Mammary epithelial cell (primary cell): ENCODE results near the gene SLC35E2B.

Experiments
- EZH2 ChIP-seq: IDR thresholded peaks from 2 replicates; pipeline ENCODE4 v1.6.1; 2012; ENCODE audit warnings: low read length, inconsistent platforms, borderline replicate concordance
- TF ChIP-seq, protein P1 (sequence below), 2 donors: IDR thresholded peaks in 1 of 2; conservative IDR thresholded peaks in 1 of 2; 2 replicates each; pipeline ENCODE4 v1.5.1; 2011 to 2012; ENCODE audit warnings: inconsistent platforms in 2 of 2, low read length in 2 of 2, mild to moderate bottlenecking in 2 of 2, control low read depth in 1 of 2, low read depth in 1 of 2; ENCODE audit not compliant: insufficient read depth in 1 of 2; ENCODE audit errors: extremely low read depth in 1 of 2

DNA sequence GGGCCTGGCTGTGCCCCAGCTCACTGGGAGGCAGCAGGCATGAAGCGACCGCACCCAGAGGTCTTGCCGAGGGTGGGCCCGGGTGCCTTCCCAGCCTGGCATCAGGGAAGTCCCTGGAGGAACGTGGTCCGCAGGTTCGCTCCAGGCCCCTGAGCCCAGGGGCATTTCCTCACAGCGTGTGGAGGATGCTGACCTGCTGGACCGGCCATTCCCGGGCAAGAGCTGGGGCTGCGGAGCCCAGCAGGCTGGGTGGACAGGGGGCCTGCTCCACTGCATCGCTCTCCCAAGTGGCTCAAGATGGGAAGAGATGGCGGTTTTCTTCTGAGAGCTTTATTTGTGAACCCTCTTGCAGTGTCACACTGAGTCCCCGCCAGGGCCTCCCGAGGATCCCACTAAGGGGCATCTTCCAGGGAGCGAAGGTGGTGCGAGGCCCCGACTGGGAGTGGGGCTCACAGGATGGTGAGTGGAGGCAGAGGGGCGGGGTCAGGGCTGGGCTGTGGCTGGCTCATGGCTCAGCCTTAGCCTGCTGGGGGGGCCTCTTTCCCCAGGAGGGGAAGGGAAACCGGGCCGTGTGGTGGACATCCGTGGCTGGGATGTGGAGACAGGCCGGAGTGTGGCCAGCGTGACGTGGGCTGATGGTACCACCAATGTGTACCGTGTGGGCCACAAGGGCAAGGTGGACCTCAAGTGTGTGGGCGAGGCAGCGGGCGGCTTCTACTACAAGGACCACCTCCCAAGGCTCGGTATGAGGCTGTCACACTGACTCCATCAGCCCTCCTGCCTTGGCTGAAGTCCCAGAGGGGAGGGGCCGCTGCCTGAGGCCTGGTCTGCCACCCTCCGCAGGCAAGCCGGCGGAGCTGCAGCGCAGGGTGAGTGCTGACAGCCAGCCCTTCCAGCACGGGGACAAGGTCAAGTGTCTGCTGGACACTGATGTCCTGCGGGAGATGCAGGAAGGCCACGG, 67.9 kb downstream of the SLC35E2B start:
- TF ChIP-seq, protein P1, sequence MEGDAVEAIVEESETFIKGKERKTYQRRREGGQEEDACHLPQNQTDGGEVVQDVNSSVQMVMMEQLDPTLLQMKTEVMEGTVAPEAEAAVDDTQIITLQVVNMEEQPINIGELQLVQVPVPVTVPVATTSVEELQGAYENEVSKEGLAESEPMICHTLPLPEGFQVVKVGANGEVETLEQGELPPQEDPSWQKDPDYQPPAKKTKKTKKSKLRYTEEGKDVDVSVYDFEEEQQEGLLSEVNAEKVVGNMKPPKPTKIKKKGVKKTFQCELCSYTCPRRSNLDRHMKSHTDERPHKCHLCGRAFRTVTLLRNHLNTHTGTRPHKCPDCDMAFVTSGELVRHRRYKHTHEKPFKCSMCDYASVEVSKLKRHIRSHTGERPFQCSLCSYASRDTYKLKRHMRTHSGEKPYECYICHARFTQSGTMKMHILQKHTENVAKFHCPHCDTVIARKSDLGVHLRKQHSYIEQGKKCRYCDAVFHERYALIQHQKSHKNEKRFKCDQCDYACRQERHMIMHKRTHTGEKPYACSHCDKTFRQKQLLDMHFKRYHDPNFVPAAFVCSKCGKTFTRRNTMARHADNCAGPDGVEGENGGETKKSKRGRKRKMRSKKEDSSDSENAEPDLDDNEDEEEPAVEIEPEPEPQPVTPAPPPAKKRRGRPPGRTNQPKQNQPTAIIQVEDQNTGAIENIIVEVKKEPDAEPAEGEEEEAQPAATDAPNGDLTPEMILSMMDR (conservative IDR thresholded peaks at IDR 0.05 in 1 of 2, IDR thresholded peaks at IDR 0.05 in 1 of 2; ENCODE audit: extremely low read depth in 1 of 2, insufficient read depth in 1 of 2, low read depth in 1 of 2, low read length in 2 of 2): no peak
- no peak for TF ChIP-seq EZH2
